KOPT-K1 (cell line): Measurements from ENCODE around the gene CD109.
"Not testable (repeated sequence)": the region's sequence is repeated elsewhere in the genome, so short reads cannot be mapped to it uniquely, and the experiment has no call there.

Experiments
- H3K27ac ChIP-seq: fragments of 200-600 bp; sonication (generic); 2 replicates; pipeline ENCODE4 v1.5.1; 2016; ENCODE audit warnings: antibody characterized with exemption, mild to moderate bottlenecking, low read depth, low read length; ENCODE audit not compliant: poor library complexity, severe bottlenecking
- H3K36me3 ChIP-seq: fragments of 200-600 bp; sonication (generic); 2 replicates; pipeline ENCODE4 v1.5.1; 2017; ENCODE audit warnings: antibody characterized with exemption, mild to moderate bottlenecking, low read length, moderate library complexity; ENCODE audit not compliant: insufficient read depth
- H3K9me3 ChIP-seq: fragments of 200-600 bp; sonication (generic); 2 replicates; pipeline ENCODE4 v1.5.1; 2017; ENCODE audit warnings: antibody characterized with exemption, low read length, mild to moderate bottlenecking; ENCODE audit not compliant: insufficient read depth, poor library complexity, severe bottlenecking

CD109 gene

DNA sequence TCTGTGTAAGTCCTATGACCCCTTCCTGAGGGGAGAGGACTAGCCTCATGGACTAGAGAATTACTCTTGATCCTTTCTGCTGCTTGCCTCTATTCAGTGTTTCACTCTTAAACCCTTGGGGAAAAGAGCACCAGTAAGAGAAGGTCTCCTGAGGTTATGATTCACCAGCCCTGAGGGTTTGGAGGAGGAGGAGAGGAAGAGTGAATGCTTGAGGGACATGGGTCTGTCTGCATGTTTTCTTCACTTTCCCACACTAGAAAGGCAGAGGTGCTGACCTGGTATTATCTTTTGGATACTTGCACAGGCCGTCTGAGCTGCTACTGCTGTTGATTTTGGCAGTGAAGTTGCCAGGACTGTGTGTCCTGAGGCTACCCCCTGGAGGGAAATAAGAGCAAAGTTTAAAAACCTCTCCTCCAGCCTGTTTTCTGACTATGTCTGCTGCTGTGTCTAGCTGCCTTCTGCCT, 78.3 kb downstream of the CD109 start:
- Histone ChIP-seq H3K27ac (no peak overlapping the region), H3K9me3 (no peaks in the 10 kb centered on the region)

DNA sequence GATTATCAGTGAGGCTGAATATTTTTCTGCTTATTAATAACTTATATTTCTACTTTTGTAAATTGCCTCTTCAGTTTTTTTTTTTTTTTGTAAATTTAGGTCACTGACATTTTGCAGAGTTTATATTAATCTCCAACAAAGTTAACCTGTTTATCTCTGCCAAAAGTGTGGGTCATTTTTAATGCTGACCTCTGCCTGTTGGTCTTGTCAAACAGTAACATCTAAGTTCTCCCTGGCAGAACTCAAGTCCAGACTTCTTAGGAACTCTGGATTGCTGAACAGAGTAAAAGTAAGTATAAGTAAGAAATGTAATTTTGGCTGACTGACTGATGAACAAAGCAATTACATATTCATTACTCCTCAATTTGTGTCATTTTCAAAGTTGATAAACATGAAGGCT, 83.9 kb downstream of the CD109 start:
- Histone ChIP-seq H3K27ac (no peak overlapping the region), H3K9me3 (no peaks in the 10 kb centered on the region), H3K36me3 (no peaks in the 10 kb centered on the region)

More for the DNA sequence above, 78.3 kb downstream of the CD109 start:
- no peaks in the 10 kb centered on the region for H3K36me3 ChIP-seq

DNA sequence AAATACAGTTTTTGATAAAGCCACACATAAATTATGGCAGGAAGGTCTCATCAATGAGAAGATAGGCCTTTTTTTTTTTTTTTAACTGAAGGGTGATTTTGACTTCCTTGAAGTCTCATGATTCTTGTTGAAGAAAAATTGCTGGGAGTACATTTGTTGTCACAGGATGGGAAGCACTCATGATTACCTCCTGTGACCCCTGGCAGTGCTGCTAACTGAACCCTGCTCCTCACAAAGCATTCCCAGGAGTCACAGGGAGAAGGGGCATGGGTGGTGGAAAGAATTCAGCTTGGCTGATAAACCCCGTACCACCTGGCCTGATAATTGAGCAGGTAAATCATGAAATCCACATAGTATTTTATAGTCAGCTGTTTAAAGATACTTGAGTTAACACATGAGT, 86.9 kb downstream of the CD109 start:
- H3K9me3 ChIP-seq, result no peaks in the 10 kb centered on the region
- no peaks in the 10 kb centered on the region for H3K36me3 ChIP-seq
- no peak overlapping the region for H3K27ac ChIP-seq

DNA sequence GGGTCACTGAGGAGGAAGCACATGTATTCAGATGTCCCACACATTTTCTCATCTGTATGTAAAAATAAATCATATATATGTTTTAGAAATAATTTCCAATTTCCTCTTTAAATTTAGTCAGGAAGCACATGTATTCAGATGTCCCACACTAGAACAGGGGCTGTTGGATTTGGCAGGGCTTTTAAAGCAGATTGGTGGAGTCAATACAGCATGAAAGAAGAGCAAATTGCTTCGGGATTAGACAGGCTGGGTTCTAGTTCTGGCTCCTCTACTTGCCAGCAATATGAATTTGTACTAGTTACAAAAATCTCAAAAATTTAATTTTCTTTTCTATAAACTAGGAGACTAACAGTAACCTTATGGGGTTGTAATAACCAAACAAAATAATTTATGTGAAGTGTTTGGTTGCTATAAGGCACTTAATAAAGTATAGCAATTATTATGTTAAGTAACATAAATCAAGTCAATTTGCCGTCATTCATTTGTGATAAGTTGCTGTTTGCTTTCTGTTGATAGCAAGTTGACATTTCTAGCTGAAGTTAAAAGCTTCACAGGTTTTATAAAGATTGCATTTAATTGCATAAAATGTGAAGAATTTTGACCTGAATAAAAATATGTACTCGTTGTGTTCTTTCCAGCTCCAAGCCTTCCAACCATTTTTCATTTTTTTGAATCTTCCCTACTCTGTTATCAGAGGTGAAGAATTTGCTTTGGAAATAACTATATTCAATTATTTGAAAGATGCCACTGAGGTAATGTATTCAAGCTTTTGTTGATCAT, 88.9 kb downstream of the CD109 start:
- Histone ChIP-seq H3K27ac (no peak overlapping the region), H3K9me3 (no peaks in the 10 kb centered on the region), H3K36me3 (no peaks in the 10 kb centered on the region)

DNA sequence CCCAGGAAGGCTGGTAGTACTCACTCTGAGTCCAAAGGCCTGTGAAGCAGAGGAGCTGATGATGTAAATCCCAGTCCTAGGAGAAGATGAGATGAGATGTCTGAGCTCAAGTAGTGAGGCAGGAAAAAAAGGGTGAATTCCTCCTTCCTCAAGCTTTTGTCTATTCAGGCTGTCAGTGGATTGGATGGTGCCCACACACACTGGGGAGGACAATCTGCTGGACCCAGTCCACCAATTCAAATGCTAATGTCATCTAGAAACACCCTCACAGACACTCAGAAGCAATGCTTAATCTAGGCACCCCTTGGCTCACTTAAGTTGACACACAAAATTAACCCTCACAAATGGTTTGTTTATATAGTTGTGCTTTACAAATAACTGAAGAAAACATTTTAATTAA, 94.6 kb downstream of the CD109 start:
- Histone ChIP-seq H3K27ac (no peak overlapping the region), H3K9me3 (no peaks in the 10 kb centered on the region), H3K36me3 (no peaks in the 10 kb centered on the region)

DNA sequence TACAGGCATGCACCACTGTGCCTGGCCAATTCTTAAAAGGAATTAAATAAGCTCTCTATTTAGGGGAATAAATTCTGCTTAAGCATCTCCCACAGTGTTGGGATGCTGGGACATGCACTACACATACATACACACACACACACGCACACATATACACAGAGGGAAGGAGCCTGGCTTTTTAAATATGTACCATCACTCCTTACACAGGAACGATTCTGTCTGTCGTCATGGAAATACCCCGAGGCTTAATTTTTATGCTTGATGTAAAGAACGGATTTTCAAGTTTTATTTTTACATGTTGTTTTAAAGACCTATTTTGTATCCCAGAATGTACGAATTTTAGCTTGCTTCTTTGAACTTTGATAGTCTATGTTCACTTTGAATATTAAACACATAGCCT, 95.3 kb downstream of the CD109 start:
- Histone ChIP-seq H3K27ac (no peak overlapping the region), H3K36me3 (no peaks in the 10 kb centered on the region), H3K9me3 (no peaks in the 10 kb centered on the region)

DNA sequence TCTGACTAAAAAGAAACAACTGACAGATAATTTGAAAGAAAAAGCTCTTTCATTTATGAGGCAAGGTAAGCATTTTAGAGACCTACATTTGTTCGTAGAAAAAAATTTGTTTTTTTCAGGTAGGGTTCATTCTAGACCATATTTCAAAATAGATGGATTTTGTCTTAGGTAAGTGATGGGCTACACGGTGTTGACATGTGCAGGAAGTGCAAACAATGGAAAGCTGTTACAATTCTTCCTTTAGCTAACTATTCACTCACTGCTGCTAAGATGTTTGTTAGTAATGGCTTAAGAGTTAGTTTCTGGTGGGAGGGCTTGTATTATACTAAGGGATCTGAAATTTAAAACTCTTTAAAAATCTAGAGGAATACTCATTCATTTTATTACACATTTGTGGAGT, 96.7 kb downstream of the CD109 start:
- Histone ChIP-seq H3K27ac (no peak overlapping the region), H3K36me3 (no peaks in the 10 kb centered on the region), H3K9me3 (no peaks in the 10 kb centered on the region)

DNA sequence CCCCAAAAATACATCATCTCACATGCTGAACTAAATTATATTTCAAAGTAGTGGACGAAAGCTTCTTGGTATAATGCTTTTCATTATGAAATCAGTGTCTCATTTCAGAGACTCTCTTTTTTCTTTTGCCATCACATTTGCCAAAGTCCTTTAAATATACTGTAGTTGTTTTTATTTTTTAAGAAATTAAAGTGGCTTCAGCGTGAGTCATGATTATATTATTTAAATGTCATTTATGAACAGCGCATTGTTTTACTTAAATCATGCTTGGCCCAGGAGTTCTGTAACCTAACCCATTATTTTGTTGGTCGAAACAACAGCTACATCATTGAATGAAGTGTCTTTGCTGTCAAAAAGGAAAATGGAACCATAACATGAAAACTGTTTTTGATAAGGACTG, 100.9 kb downstream of the CD109 start:
- H3K27ac ChIP-seq, result no peak overlapping the region
- no peaks in the 10 kb centered on the region for H3K36me3 ChIP-seq

DNA sequence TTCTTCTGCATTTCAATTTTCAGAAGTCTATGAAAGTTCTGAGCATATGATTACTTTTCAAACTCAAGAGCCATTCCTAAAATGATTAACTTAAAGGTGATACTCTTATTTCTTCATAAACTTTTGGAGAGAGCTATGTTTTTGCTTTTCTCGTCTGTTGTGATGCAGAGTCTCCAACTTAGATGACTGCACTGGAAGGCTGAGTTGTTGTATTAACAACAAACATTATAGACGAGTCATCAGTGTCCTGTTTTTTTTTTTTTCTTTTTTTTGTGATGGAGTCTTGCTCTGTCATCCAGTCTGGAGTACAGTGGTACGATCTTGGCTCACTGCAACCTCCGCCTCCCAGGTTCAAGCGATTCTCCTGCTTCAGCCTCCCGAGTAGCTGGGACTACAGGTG, 101.9 kb downstream of the CD109 start:
- no peaks in the 10 kb centered on the region for H3K36me3 ChIP-seq
- H3K27ac ChIP-seq, result no peak overlapping the region
- no peaks in the 10 kb centered on the region for H3K9me3 ChIP-seq

More for the DNA sequence above, 100.9 kb downstream of the CD109 start:
- H3K9me3 ChIP-seq, result no peaks in the 10 kb centered on the region

DNA sequence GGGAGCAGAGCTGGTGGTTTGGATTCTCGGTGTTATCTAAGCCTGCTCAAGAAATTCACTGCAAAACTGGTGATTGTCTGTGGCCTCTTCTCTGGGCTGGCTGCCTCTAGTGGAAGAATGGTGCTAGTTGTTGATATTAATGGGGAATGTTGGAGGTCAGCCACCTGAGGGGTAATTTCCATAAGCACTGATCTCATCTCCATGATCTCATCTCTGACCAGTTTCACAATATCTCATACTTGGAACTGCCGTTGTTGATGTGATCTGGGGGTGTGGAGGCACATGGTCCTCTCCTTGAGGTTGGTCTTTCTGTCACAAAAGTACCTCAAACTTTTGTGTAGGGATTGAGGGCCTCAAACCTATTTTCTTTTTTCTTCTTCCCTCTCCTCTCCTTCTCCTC, 102.6 kb downstream of the CD109 start:
- Histone ChIP-seq H3K9me3 (no peaks in the 10 kb centered on the region), H3K27ac (no peak overlapping the region), H3K36me3 (no peaks in the 10 kb centered on the region)

DNA sequence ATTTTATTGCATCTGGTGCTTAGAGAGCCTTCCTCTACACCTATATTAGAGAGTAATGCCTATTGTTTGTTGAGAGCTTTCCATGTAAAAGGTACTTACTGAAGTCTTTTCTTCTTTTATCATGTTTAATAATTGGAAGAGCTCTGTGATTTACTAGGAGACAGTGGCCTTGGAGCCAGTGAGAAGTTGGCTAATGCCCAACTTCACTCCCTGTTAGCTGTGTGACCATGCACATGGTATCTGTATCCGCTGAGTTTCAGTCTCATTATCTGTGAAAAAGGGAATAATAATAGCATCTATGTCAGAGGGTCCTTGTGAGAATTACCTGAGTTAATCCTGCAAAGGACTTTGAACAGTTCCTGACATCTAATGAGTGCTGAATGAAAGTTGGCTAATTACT, 105.0 kb downstream of the CD109 start:
- Histone ChIP-seq H3K27ac (no peak overlapping the region), H3K36me3 (no peaks in the 10 kb centered on the region), H3K9me3 (no peaks in the 10 kb centered on the region)

DNA sequence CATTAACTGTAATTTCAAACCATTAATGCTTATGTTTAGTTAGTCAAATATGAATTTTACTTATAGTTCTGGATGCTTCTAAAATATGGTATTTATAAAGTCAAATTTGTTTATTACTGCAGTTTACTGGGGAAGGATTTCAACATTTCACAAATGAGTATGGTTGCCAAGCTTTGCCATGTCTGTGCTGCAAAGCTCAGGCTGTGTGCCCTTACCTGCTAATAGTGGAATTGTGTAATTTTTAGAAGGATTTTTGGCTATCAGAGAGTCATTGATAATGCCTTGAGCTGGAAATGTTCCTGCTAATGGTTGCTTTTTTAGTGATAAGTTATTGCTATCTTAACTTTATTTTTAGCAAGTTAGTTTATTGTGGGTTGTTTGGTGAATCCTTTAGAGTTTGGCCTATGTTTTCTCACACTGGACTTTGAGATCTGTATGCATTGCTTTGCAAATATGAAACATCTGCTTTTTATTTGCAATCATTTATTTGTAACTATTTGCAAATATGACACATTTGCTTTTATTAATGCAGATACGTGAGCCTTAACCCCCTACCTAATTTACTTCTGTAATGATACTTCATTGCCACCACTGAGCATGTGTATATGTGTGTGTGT, 105.8 kb downstream of the CD109 start:
- H3K27ac ChIP-seq, result no peak overlapping the region
- no peaks in the 10 kb centered on the region for H3K9me3 ChIP-seq
- no peaks in the 10 kb centered on the region for H3K36me3 ChIP-seq

DNA sequence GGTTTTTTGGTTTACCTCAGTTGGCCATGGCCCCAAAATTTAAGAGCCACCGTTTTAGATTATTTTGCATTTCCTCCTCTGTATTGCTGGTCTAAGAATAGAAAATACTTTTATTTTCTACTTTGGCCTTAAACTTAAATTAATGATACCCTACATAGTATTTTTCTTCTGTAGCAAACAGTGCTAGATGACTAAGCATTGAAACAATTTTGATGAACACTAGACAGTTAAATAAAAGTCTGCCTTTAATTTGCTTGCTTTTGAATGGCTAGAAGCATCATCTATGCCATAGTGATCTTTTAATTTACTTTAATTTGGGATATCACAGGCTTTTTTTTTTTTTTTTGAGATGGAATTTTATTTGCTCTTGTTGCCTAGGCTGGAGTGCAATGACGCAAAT, 106.4 kb downstream of the CD109 start:
- no peaks in the 10 kb centered on the region for H3K36me3 ChIP-seq
- H3K9me3 ChIP-seq, result no peaks in the 10 kb centered on the region
- no peak overlapping the region for H3K27ac ChIP-seq

DNA sequence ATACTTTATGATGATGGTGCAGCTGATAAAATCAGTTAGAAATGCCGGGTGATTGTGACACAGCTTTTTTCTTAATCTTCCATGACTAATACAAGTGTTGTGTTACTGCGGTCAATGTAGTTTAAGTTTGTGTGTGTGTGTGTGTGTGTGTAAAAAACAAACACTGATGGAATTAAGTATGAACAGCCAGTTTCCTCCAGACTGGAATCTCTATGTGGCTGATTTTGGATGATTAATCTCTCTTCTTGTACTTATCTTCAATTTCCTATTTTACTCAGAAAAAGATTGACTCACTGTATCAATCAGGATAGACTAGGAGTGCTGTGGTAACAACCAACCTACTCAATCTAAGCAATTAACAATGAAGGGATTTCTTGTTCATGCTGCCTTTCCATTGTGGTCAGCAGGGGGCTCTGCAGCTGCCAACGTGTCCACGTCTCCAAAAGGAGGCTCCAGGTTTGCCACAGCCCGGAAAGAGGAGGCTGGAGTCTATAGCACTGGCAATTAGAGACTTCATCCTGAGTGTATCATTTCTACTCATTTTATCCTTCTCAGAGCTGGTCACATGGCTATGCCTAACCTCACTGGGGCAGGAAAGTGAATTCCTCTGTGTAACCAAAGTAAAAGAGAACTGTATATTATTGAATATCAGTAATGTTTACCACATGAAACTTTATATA, 107.7 kb downstream of the CD109 start:
- Histone ChIP-seq H3K9me3 (no peaks in the 10 kb centered on the region), H3K27ac (no peak overlapping the region), H3K36me3 (no peaks in the 10 kb centered on the region)

DNA sequence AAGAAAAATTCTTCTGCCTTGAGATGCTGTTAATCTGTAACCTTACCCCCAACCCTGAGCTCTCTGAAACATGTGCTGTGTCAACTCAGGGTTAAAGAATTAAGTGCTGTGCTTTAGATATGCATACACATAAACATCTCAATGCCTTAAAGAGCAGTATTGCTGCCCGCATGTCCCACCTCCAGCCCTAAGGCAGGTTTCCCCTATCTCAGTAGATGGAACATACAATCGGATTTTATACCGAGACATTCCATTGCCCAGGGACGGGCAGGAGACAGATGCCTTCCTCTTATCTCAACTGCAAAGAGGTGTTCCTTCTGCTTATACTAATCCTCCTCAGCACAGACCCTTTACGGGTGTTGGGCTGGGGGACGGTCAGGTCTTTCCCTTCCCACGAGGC, 109.2 kb downstream of the CD109 start:
- H3K27ac ChIP-seq, H3K36me3 ChIP-seq: not testable (repeated sequence)

More for the DNA sequence above, 109.2 kb downstream of the CD109 start:
- not testable (repeated sequence) for H3K9me3 ChIP-seq
